Endothelial cell of umbilical vein (primary cell): Measurements from ENCODE around the gene DENND5A. TPM values are rescaled to one million over a fixed set of nuclear protein-coding genes. Genes with fewer than 3 reads are reported as not detected.

Experiments
- BruUV-seq: library from RNA; stranded (reverse); fragments of 400-500 nt; replicated peaks from 2 replicates; lab custom pipeline; 2021; lab: Mats Ljungman, UMichigan
- CTCF ChIA-PET: fragments of 300-600, 350-600 bp; sonication (Branson Sonifier 250); formaldehyde crosslinking; loops from one replicate; lab custom pipeline; 2021; ENCODE audit warnings: antibody characterized with exemption, inconsistent platforms; lab: Charles Lee
- POLR2A ChIA-PET: fragments of 300-600, 350-600 bp; sonication (Branson Sonifier 250); formaldehyde crosslinking; loops from one replicate; lab custom pipeline; 2021; ENCODE audit warnings: antibody characterized with exemption, inconsistent platforms; lab: Charles Lee
- DNase-seq: peaks from one replicate; pipeline ENCODE4 v3.0.0-alpha.2; 2011; ENCODE audit warnings: low read depth, low spot score
- FAIRE-seq: peaks from 2 replicates; lab custom pipeline; 2011; peaks lifted over from hg19 to GRCh38; lab: Jason Lieb, UNC
- H2AFZ ChIP-seq: 2 replicates; pipeline ENCODE4 v1.6.0; 2012; ENCODE audit warnings: low read depth, low read length, control low read depth, inconsistent platforms
- H3K27ac ChIP-seq: 2 replicates; pipeline ENCODE4 v1.5.1; 2011; ENCODE audit warnings: low read depth, mild to moderate bottlenecking, control low read depth, low read length, moderate library complexity; ENCODE audit not compliant: insufficient read depth
- H3K27me3 ChIP-seq, 2 experiments: 2 replicates each; pipeline versions ENCODE4 v1.6.0 to v1.6.1; 2011; ENCODE audit warnings: low read length in 2 of 2, mixed read lengths in 1 of 2; ENCODE audit not compliant: control insufficient read depth in 2 of 2, insufficient read depth in 2 of 2
- H3K36me3 ChIP-seq, 2 experiments: 2 replicates in 1 of 2; 3 replicates in 1 of 2; pipeline ENCODE4 v1.5.1; 2011; ENCODE audit warnings: low read length in 2 of 2, mild to moderate bottlenecking in 1 of 2, moderate library complexity in 1 of 2; ENCODE audit not compliant: control insufficient read depth in 2 of 2, insufficient read depth in 2 of 2; ENCODE audit errors: extremely low read depth in 1 of 2
- H3K4me1 ChIP-seq: 3 replicates; pipeline ENCODE4 v1.5.1; 2011; ENCODE audit warnings: mild to moderate bottlenecking, low read length; ENCODE audit not compliant: control insufficient read depth, insufficient read depth; ENCODE audit errors: extremely low read depth
- H3K4me2 ChIP-seq: 2 replicates; pipeline ENCODE4 v1.6.1; 2011; ENCODE audit warnings: low read length, control low read depth, mixed read lengths; ENCODE audit not compliant: insufficient read depth
- H3K4me3 ChIP-seq, 3 experiments: fragments of 200-600 bp in 1 of 3; sonication (generic), shearing (Covaris generic) in 1 of 3; replicated peaks in 1 of 3; 2 replicates each; pipeline ENCODE4 v1.5.1; 2011 to 2016; ENCODE audit warnings: control low read depth in 3 of 3, low read length in 3 of 3, mild to moderate bottlenecking in 2 of 3, inconsistent platforms in 1 of 3, low read depth in 1 of 3, moderate library complexity in 1 of 3; ENCODE audit not compliant: insufficient read depth in 1 of 3
- H3K79me2 ChIP-seq: 2 replicates; pipeline ENCODE4 v1.6.0; 2012; ENCODE audit warnings: low read length, inconsistent platforms; ENCODE audit not compliant: control insufficient read depth, insufficient read depth
- H3K9ac ChIP-seq: replicated peaks from 2 replicates; pipeline ENCODE3; 2011; ENCODE audit warnings: low read length, control low read depth; ENCODE audit not compliant: insufficient read depth; ENCODE audit errors: extremely low read depth
- H3K9me1 ChIP-seq: replicated peaks from 3 replicates; pipeline ENCODE4 v1.6.0; 2011; ENCODE audit warnings: mild to moderate bottlenecking, low read length; ENCODE audit not compliant: control insufficient read depth, insufficient read depth; ENCODE audit errors: extremely low read depth
- H3K9me3 ChIP-seq: replicated peaks from 2 replicates; pipeline ENCODE4 v1.5.1; 2012; ENCODE audit warnings: low read length, inconsistent platforms; ENCODE audit not compliant: control insufficient read depth, insufficient read depth
- H4K20me1 ChIP-seq: replicated peaks from 2 replicates; pipeline ENCODE3; 2011; ENCODE audit warnings: mild to moderate bottlenecking, low read length; ENCODE audit not compliant: control insufficient read depth, insufficient read depth; ENCODE audit errors: extremely low read depth
- EZH2 ChIP-seq: IDR thresholded peaks from 2 replicates; pipeline ENCODE4 v1.6.1; 2012; ENCODE audit warnings: borderline replicate concordance, low read depth, mild to moderate bottlenecking, moderate library complexity, low read length, inconsistent platforms; ENCODE audit not compliant: severe bottlenecking
- FOS ChIP-seq: IDR thresholded peaks from 2 replicates; pipeline ENCODE4 v1.6.1; 2011; ENCODE audit warnings: mild to moderate bottlenecking, low read length, moderate library complexity, borderline replicate concordance; ENCODE audit not compliant: insufficient read depth
- GATA2 ChIP-seq: IDR thresholded peaks from 2 replicates; pipeline ENCODE4 v1.7.0; 2011; ENCODE audit warnings: low read depth, mild to moderate bottlenecking, moderate library complexity, mixed read lengths, low read length; ENCODE audit not compliant: insufficient read length, insufficient read depth
- JUN ChIP-seq: IDR thresholded peaks from 2 replicates; pipeline ENCODE4 v1.6.1; 2011; ENCODE audit warnings: borderline replicate concordance, low read depth; ENCODE audit not compliant: insufficient read length, insufficient read depth
- MYC ChIP-seq: IDR thresholded peaks from one replicate; pipeline ENCODE4 v1.6.1; 2011; ENCODE audit warnings: mild to moderate bottlenecking, low read depth, low read length
- POLR2A ChIP-seq: IDR thresholded peaks from 2 replicates; pipeline ENCODE4 v1.6.1; 2012; ENCODE audit warnings: low read depth, mild to moderate bottlenecking, control low read depth, low read length
- POLR2AphosphoS5 ChIP-seq: IDR thresholded peaks from 2 replicates; pipeline ENCODE4 v1.6.1; 2012; ENCODE audit warnings: low read depth, mild to moderate bottlenecking, control low read depth, low read length, moderate library complexity; ENCODE audit not compliant: insufficient read depth
- dilution Hi-C: fragments of 300-500 bp; cut with MboI; formaldehyde crosslinking; loops from one replicate; pipeline ENCODE4 v1.15.0; 2019; ENCODE audit warnings: low sequenced_read_pairs; ENCODE audit not compliant: extremely low pct_ligation_motif_present
- intact Hi-C: fragments of 100-400 bp; cut with micrococcal nuclease; formaldehyde crosslinking; loops from one replicate; pipeline ENCODE4 v1.10.0; 2022
- polyA plus RNA-seq, 4 experiments: library from polyadenylated mRNA; depleted of rRNA in 3 of 4; stranded (reverse) in 3 of 4; unstranded in 1 of 4; fragments of >200 nt; gene quantifications; 2 replicates each; pipeline versions ENCODE4 v1.2.1 to v1.2.3, GENCODE V29; 2011 to 2012; ENCODE audit warnings: missing spikeins in 1 of 4
- total RNA-seq: library from RNA; stranded (reverse); gene quantifications from 2 replicates; pipeline ENCODE4 v1.2.3, GENCODE V29; 2021
- TF ChIP-seq, protein P1 (sequence below), 2 donors: IDR thresholded peaks; 1 replicate in 1 of 2; 2 replicates in 1 of 2; pipeline ENCODE4 v1.5.1; 2011; ENCODE audit warnings: low read length in 2 of 2, mild to moderate bottlenecking in 2 of 2, moderate library complexity in 2 of 2, control low read depth in 1 of 2, inconsistent platforms in 1 of 2, low read depth in 1 of 2; ENCODE audit not compliant: insufficient read depth in 1 of 2; ENCODE audit errors: extremely low read depth in 1 of 2
- TF ChIP-seq, protein P2 (sequence below): IDR thresholded peaks from 2 replicates; pipeline ENCODE4 v1.6.1; 2011; ENCODE audit not compliant: insufficient read depth, insufficient read length

The DENND5A gene
- total and polyA plus RNA-seq, 2 donors (not counting 3 experiments of a cell fraction or from before 2014, with no cell fraction given): 116 to 220 TPM

DNA sequence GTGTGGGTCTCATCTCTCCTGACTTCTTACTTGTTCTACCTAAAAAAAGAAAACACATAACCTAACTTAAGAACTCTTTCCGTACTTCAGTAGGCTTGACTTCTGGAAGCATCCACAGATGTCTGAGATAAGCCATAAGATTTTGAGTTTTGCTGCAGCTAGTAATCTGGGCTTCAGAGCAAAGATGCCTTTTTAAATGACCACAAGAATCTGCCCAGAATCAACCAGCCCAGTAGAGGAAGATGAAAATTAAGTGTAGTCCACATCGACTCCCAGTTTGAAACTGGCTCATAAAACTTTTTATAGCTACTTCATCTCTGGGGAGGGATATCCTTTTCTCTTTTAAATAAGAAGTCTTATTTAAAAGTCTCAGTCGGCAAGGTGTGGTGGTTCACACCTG lies 10.7 kb downstream of the DENND5A start:
- H3K79me2 ChIP-seq: peaks cover 85% of the 10 kb centered on the region
- peaks cover 35% of the 10 kb centered on the region for H3K4me1 ChIP-seq
- H3K9me3 ChIP-seq: no peaks in the 10 kb centered on the region
- H3K4me3 ChIP-seq: no peak overlapping the region
- DNase-seq (no peak), FAIRE-seq (no peak)
- ChIA-PET POLR2A (interaction anchor here (0.7 kb wide), 1 partner anchor 1034 kb away, joined by 3 read pairs; no protein-coding TSS in a partner anchor), CTCF (interaction anchor here (0.6 kb wide), 1 partner anchor 16 kb away, joined by 3 read pairs; no protein-coding TSS in a partner anchor)
- no peak overlapping the region for H2AFZ ChIP-seq
- no peaks in the 10 kb centered on the region for H4K20me1 ChIP-seq
- H3K9me1 ChIP-seq: no peaks in the 10 kb centered on the region
- TF ChIP-seq GATA2 (no peak), POLR2AphosphoS5 (no peak), FOS (no peak), POLR2A (no peak)
- H3K27me3 ChIP-seq: no peaks in the 10 kb centered on the region
- H3K4me2 ChIP-seq: no peak overlapping the region
- dilution Hi-C loops: no loop called here
- H3K27ac ChIP-seq: no peak overlapping the region
- H3K36me3 ChIP-seq: no peaks in the 10 kb centered on the region
- H3K9ac ChIP-seq: no peak overlapping the region
- BruUV-seq: no TSS peak
- intact Hi-C loops: loop anchor here (5.0 kb wide), 1 partner anchor 52 kb away; no protein-coding TSS in a partner anchor

DNA sequence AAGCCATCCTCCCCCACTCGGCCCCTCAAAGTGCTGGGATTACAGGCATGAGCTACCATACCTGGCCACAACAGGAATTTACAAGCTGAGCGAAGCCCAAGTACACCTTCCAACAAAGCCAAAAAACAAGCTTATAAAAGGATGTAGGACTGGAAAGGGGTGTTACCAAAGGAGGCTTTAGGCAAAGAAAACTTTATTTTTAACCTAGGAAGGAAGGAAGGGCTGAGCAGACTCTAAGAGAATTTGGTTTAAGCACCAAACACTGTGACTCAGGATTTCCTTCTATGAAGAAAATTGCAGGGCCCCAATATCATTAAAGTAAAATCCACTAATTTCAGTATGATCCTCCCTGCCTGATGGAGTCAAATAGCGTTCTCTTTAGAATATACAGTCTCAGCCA lies 12.1 kb downstream of the DENND5A start:
- peak; percentile 78 for DNase-seq
- H3K9ac ChIP-seq: peak overlapping the region; percentile 43
- no peak for TF ChIP-seq GATA2
- TF ChIP-seq, protein P1, sequence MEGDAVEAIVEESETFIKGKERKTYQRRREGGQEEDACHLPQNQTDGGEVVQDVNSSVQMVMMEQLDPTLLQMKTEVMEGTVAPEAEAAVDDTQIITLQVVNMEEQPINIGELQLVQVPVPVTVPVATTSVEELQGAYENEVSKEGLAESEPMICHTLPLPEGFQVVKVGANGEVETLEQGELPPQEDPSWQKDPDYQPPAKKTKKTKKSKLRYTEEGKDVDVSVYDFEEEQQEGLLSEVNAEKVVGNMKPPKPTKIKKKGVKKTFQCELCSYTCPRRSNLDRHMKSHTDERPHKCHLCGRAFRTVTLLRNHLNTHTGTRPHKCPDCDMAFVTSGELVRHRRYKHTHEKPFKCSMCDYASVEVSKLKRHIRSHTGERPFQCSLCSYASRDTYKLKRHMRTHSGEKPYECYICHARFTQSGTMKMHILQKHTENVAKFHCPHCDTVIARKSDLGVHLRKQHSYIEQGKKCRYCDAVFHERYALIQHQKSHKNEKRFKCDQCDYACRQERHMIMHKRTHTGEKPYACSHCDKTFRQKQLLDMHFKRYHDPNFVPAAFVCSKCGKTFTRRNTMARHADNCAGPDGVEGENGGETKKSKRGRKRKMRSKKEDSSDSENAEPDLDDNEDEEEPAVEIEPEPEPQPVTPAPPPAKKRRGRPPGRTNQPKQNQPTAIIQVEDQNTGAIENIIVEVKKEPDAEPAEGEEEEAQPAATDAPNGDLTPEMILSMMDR (IDR thresholded peaks at IDR 0.05; ENCODE audit: extremely low read depth in 1 of 2, insufficient read depth in 1 of 2, low read depth in 1 of 2, low read length in 2 of 2): no peak
- no peak for TF ChIP-seq MYC
- TF ChIP-seq EZH2: no peak
- no peak for TF ChIP-seq POLR2AphosphoS5
- TF ChIP-seq, protein P2, sequence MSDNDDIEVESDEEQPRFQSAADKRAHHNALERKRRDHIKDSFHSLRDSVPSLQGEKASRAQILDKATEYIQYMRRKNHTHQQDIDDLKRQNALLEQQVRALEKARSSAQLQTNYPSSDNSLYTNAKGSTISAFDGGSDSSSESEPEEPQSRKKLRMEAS: no peak
- peak; percentile 61 for TF ChIP-seq FOS
- TF ChIP-seq JUN: peak; percentile 63
- no peak for TF ChIP-seq POLR2A
- no peaks in the 10 kb centered on the region for H3K27me3 ChIP-seq
- peaks cover 2% of the 10 kb centered on the region for H3K9me1 ChIP-seq
- peaks cover 85% of the 10 kb centered on the region for H3K79me2 ChIP-seq
- H3K36me3 ChIP-seq: no peaks in the 10 kb centered on the region
- H3K4me1 ChIP-seq: peaks cover 35% of the 10 kb centered on the region
- peak overlapping the region; percentile 84 for H3K4me2 ChIP-seq
- ChIA-PET CTCF (interaction anchor here (0.7 to 2.9 kb wide), 6 partner anchors 12 to 88 kb away, joined by 3 to 10 read pairs (median 4); partner anchors contain the start of gene DENND5A), POLR2A (interaction anchor here (1.6 kb wide), 1 partner anchor 11 kb away, joined by 5 read pairs; the partner anchor contains the start of gene DENND5A)
- no peaks in the 10 kb centered on the region for H4K20me1 ChIP-seq
- FAIRE-seq: peak; percentile 90
- no peaks in the 10 kb centered on the region for H3K9me3 ChIP-seq
- intact Hi-C loops: loop anchor here (5.0 kb wide), 1 partner anchor 51 kb away; no protein-coding TSS in a partner anchor
- H3K27ac ChIP-seq: peak overlapping the region; percentile 76
- no TSS peak for BruUV-seq
- peak overlapping the region in 1 of 3 experiments; percentile 35 for H3K4me3 ChIP-seq
- H2AFZ ChIP-seq: no peak overlapping the region
- dilution Hi-C loops: no loop called here
